ENCODE measurements around the gene TRAPPC12.

The TRAPPC12 gene

GRCh38 chr2:3411103-3411502 lies 31.6 kb downstream of the TRAPPC12 start:
- Mint-ChIP-seq H3K9me3 (no peaks in the 10 kb centered on the region), H3K4me3 (no peak overlapping the region), H3K27me3 (no peaks in the 10 kb centered on the region), H3K27ac (no peak overlapping the region), H3K4me1 (peaks cover 13% of the 10 kb centered on the region), H3K36me3 (peaks cover 44% of the 10 kb centered on the region)
- ATAC-seq, result no peak

DNA sequence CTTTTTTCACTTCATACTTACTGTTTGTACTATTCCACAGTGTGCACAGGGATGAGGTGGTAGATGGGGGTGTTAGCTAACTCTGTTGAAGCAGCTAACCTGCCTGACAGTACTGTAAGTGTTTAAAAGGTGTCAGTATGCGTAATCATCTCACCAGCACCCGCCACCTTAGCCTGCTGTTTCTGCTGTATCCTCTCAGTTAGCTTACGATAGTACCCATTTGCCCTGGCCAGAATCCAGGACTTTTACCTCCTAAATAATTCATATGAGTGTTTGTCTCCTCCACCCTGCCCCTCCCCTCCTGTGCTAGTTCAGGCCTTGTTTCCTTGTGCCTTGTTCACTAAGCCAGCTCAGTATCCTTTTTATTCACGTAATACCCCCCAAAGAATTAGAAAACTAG lies 34.2 kb downstream of the TRAPPC12 start:
- peaks cover 11% of the 10 kb centered on the region for H3K4me1 Mint-ChIP-seq
- H3K27ac Mint-ChIP-seq, result no peak overlapping the region
- H3K9me3 Mint-ChIP-seq, result no peaks in the 10 kb centered on the region
- H3K4me3 Mint-ChIP-seq, result no peak overlapping the region
- H3K27me3 Mint-ChIP-seq, result no peaks in the 10 kb centered on the region
- H3K36me3 Mint-ChIP-seq, result peaks cover 50% of the 10 kb centered on the region
- no peak for ATAC-seq

DNA sequence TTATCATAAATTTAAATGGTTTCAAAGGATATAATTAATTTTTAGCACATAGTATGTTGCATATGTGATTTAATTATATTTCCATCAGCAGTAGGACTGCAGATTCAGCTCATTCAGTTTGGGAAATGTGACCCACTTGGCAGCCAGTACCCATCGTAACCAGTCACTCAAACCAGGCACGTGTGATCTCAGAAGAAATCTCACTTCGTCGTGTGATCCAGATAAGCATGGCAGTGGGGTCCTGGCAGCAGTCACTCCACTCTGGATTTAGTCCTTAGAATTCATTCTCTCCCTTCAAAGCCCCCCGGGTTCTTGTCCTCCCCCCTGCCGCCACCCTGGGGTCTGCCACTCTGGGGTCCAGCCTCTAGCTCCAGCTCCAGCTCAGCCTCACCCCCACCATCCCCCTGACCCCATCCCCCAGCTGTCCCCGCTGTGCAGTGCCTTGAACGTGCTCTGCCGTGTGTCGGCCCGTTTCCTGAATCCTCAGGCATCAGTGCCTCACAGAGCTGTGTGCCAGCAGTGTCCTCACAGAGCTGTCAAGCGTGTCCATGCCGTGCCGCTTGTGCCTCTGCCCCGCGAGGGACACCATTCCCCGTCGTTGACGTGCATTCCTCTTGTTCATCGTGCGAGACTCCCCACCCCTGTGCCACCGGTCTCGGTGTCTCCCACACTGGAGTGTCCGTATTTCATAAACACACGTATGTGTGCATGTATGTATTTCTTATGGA lies 34.8 kb downstream of the TRAPPC12 start:
- H3K4me3 Mint-ChIP-seq, result no peak overlapping the region
- H3K36me3 Mint-ChIP-seq, result peaks cover 50% of the 10 kb centered on the region
- H3K9me3 Mint-ChIP-seq, result no peaks in the 10 kb centered on the region
- H3K27ac Mint-ChIP-seq, result no peak overlapping the region
- peaks cover 6% of the 10 kb centered on the region for H3K4me1 Mint-ChIP-seq
- ATAC-seq, result no peak
- H3K27me3 Mint-ChIP-seq, result no peaks in the 10 kb centered on the region

DNA sequence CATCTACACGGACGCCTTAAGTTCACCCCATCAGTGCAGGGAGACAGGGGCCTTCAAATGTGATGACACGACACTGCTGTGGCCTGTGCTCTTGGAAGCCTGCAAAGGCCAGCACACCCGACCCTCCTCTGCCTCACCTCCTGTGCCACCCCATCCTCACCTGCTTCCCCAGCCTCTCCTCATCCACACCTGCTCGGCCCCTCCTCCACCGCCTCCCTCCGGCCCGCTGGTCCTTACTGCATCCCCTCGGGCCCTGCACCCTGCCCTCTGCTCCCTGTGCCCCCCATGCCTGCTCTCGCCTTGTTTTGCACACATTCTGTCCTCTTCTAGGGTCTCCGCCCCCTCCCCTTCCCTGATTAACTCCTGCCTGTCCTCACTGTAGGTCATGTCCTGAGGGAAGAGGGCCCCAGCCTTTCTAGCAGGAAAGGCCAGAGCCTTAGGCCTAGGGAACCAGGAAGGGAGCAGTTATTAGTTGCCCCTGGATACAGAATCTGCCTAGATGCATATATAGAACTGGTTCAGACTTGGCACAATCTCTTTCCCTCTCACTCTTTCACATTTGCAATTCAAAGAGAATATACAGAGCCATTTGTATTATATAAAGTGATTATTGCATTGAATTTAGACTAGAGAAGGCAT lies 39.4 kb downstream of the TRAPPC12 start:
- Mint-ChIP-seq H3K36me3 (peaks cover 65% of the 10 kb centered on the region), H3K4me1 (peaks cover 18% of the 10 kb centered on the region), H3K27me3 (no peaks in the 10 kb centered on the region), H3K9me3 (no peaks in the 10 kb centered on the region), H3K27ac (no peak overlapping the region), H3K4me3 (no peak overlapping the region)
- no peak for ATAC-seq

- Mint-ChIP-seq H3K27me3 (no peaks in the 10 kb centered on the region), H3K36me3 (peaks cover 64% of the 10 kb centered on the region), H3K27ac (no peak overlapping the region), H3K4me1 (peaks cover 20% of the 10 kb centered on the region), H3K4me3 (no peak overlapping the region), H3K9me3 (no peaks in the 10 kb centered on the region)
- no peak for ATAC-seq
Measured at GRCh38 chr2:3420076-3420768, 40.7 kb downstream of the TRAPPC12 start.

GRCh38 chr2:3420769-3421397 lies 41.4 kb downstream of the TRAPPC12 start:
- ATAC-seq, result no peak
- Mint-ChIP-seq H3K27ac (no peak overlapping the region), H3K4me3 (no peak overlapping the region), H3K27me3 (no peaks in the 10 kb centered on the region), H3K9me3 (no peaks in the 10 kb centered on the region), H3K36me3 (peaks cover 58% of the 10 kb centered on the region), H3K4me1 (peaks cover 20% of the 10 kb centered on the region)

- no peaks in the 10 kb centered on the region for H3K27me3 Mint-ChIP-seq
- peaks cover 20% of the 10 kb centered on the region for H3K4me1 Mint-ChIP-seq
- ATAC-seq, result no peak
- H3K9me3 Mint-ChIP-seq, result no peaks in the 10 kb centered on the region
- peaks cover 61% of the 10 kb centered on the region for H3K36me3 Mint-ChIP-seq
- peak overlapping the region; percentile 79 for H3K27ac Mint-ChIP-seq
- no peak overlapping the region for H3K4me3 Mint-ChIP-seq
Measured at GRCh38 chr2:3421580-3421979, 42.1 kb downstream of the TRAPPC12 start.

DNA sequence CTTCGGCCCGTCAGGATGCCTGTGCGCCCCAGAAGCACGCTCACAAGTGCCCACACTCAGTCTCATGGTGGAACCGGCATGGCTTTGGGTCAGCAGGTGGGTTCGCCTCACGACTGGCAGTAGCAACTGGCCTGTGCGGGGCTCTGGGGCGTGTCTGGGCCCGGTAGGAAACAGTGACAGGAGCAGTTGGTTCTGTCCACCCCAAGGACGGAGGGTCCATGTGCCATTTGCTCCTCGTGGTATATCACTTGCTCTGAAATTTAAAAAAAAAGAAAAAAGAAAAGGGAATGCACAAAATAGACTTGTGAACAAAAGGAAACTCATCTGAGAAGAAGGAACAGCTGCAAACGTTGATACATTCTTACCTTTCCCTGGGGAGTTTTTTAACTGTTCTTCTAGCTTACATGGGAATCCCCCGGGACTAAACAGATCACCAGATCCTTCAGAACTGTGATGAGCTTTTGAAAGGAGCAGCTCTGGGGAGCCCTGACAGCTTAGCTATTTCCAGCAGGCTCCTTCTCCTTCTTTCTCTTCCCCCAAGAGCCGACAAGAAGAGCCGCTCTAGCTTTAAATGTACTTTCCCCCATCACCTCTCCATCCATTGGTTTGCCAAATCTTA lies 42.8 kb downstream of the TRAPPC12 start:
- H3K4me3 Mint-ChIP-seq, result peak overlapping the region; percentile 16
- H3K9me3 Mint-ChIP-seq, result no peaks in the 10 kb centered on the region
- H3K4me1 Mint-ChIP-seq, result peaks cover 20% of the 10 kb centered on the region
- ATAC-seq, result peak; percentile 65
- peaks cover 61% of the 10 kb centered on the region for H3K36me3 Mint-ChIP-seq
- H3K27me3 Mint-ChIP-seq, result no peaks in the 10 kb centered on the region
- peak overlapping the region; percentile 79 for H3K27ac Mint-ChIP-seq

DNA sequence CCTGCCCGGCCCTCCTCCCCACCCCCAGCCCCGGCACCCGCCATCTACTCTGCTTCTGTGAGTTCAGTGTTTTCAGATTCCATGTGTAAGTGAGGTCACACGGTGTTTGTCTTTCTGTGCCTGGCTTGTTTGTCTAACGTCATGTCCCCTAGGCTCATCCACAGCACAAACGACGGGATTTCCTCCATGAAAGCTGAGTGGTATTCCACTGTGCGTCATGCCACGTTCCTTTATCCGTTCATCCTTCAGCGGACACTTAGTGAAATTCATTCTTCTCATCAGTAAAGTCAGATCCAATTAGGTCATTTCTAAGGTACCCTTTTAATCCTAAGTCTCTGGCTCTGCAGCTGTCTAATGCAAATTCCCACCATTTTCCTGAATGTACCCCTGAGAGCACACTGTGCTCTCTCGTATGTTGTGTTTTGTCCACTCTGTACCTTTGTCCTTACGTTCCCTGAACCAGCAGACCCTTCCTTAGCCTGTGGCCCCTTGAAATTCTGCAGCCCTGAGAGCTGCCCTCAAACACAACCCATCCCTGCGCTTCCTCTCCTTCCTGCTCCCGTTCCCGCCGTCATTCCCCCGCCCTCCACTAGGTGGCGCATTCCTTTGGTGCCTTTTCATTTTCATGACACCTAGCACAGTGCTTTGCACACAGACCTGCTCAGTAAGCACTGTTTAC lies 44.1 kb downstream of the TRAPPC12 start:
- Mint-ChIP-seq H3K36me3 (peaks cover 60% of the 10 kb centered on the region), H3K4me1 (peaks cover 20% of the 10 kb centered on the region), H3K27ac (no peak overlapping the region), H3K9me3 (no peaks in the 10 kb centered on the region), H3K27me3 (no peaks in the 10 kb centered on the region), H3K4me3 (no peak overlapping the region)
- peak; percentile 27 for ATAC-seq

- H3K4me3 Mint-ChIP-seq, result no peak overlapping the region
- H3K27ac Mint-ChIP-seq, result no peak overlapping the region
- no peak for ATAC-seq
- H3K4me1 Mint-ChIP-seq, result peaks cover 20% of the 10 kb centered on the region
- H3K36me3 Mint-ChIP-seq, result peaks cover 60% of the 10 kb centered on the region
- H3K27me3 Mint-ChIP-seq, result no peaks in the 10 kb centered on the region
- H3K9me3 Mint-ChIP-seq, result no peaks in the 10 kb centered on the region
Measured at GRCh38 chr2:3424171-3424795, 44.8 kb downstream of the TRAPPC12 start.

- Mint-ChIP-seq H3K36me3 (peaks cover 70% of the 10 kb centered on the region), H3K9me3 (no peaks in the 10 kb centered on the region), H3K27ac (no peak overlapping the region), H3K4me3 (no peak overlapping the region), H3K27me3 (no peaks in the 10 kb centered on the region), H3K4me1 (peaks cover 19% of the 10 kb centered on the region)
- ATAC-seq, result no peak
Measured at GRCh38 chr2:3426615-3427014, 47.1 kb downstream of the TRAPPC12 start.

GRCh38 chr2:3427272-3427671 lies 47.8 kb downstream of the TRAPPC12 start:
- no peak overlapping the region for H3K27ac Mint-ChIP-seq

DNA sequence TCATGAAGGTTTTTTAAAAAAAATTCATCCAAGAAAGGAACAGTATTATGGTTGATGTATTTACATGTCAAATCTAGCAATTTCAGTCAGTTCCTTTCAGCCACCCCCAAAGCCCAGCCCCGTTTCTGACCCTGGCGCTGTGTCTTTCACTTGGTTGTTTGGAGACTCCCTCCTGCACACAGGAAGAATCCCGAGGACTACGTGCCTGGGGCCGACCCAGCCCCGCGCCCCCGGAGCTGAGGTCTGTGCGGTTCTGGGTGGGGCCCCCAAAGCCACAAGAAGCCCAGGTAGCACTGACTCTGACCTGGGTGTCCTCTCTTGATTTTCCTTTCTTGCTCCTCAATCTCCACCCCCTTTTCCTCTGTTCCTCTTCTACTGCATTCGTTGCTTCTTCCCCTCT lies 49.1 kb downstream of the TRAPPC12 start:
- Mint-ChIP-seq H3K9me3 (no peaks in the 10 kb centered on the region), H3K27ac (no peak overlapping the region), H3K4me3 (no peak overlapping the region), H3K27me3 (no peaks in the 10 kb centered on the region), H3K4me1 (peaks cover 5% of the 10 kb centered on the region), H3K36me3 (peaks cover 67% of the 10 kb centered on the region)
- ATAC-seq, result no peak

More at GRCh38 chr2:3427272-3427671, 47.8 kb downstream of the TRAPPC12 start:
- H3K9me3 Mint-ChIP-seq, result no peaks in the 10 kb centered on the region
- H3K4me3 Mint-ChIP-seq, result no peak overlapping the region
- no peak for ATAC-seq
- H3K4me1 Mint-ChIP-seq, result peaks cover 13% of the 10 kb centered on the region
- no peaks in the 10 kb centered on the region for H3K27me3 Mint-ChIP-seq
- peaks cover 69% of the 10 kb centered on the region for H3K36me3 Mint-ChIP-seq

GRCh38 chr2:3429066-3429610 lies 49.6 kb downstream of the TRAPPC12 start:
- no peak overlapping the region for H3K4me3 Mint-ChIP-seq
- H3K27ac Mint-ChIP-seq, result no peak overlapping the region
- H3K4me1 Mint-ChIP-seq, result no peaks in the 10 kb centered on the region
- peaks cover 63% of the 10 kb centered on the region for H3K36me3 Mint-ChIP-seq
- ATAC-seq, result no peak
- H3K9me3 Mint-ChIP-seq, result no peaks in the 10 kb centered on the region
- H3K27me3 Mint-ChIP-seq, result no peaks in the 10 kb centered on the region

Data from stimulated activated memory B cell treated with anti-CD40 and anti-IgM and Interleukin-4, amounts not matched to agents 10 μg/mL and 1 μg/mL and 100 μg/mL, for 72 hours (primary cell).